Left lung (tissue), 14 donors: ENCODE results near the gene SMIM9. TPM values are rescaled to one million over a fixed set of nuclear protein-coding genes. Genes with fewer than 3 reads are reported as not detected.
"Not testable (repeated sequence)": the region's sequence is repeated elsewhere in the genome, so short reads cannot be mapped to it uniquely, and the experiment has no call there.

ENCODE experiments used
- ATAC-seq: fragments of 200-7000 bp; cut with Tn5 transposase; one replicate; pipeline ENCODE4 v1.9.1; 2020; ENCODE audit warnings: moderate library complexity
- DNase-seq, 4 donors: peaks; one replicate each; pipeline ENCODE4 v3.0.0-alpha.2; 2013 to 2020
- H3K27ac ChIP-seq, 2 donors: fragments of 200-600 bp; sonication (generic) in 1 of 2; one replicate each; pipeline versions ENCODE4 v1.5.0 to v1.8.0; 2020 to 2021
- H3K27me3 ChIP-seq, 2 donors: fragments of 200-600 bp; sonication (generic) in 1 of 2; one replicate each; pipeline versions ENCODE4 v1.5.0 to v1.8.0; 2020 to 2021
- H3K36me3 ChIP-seq, 2 donors: fragments of 200-600 bp; sonication (generic) in 1 of 2; one replicate each; pipeline versions ENCODE4 v1.5.0 to v1.8.0; 2020 to 2021
- H3K4me1 ChIP-seq, 2 donors: fragments of 200-600 bp; one replicate each; pipeline ENCODE4 v1.8.0; 2021
- H3K4me3 ChIP-seq, 2 donors: fragments of 200-600 bp; sonication (generic) in 1 of 2; one replicate each; pipeline versions ENCODE4 v1.5.0 to v1.8.0; 2020 to 2021; ENCODE audit warnings: mild to moderate bottlenecking in 1 of 2
- H3K9me3 ChIP-seq, 2 donors: fragments of 200-600 bp; sonication (generic) in 1 of 2; one replicate each; pipeline versions ENCODE4 v1.5.0 to v1.8.0; 2020 to 2021
- intact Hi-C, 2 donors: fragments of 100-400 bp; cut with DNase I; formaldehyde crosslinking; loops; one replicate each; pipeline versions ENCODE4 v1.11.2 to v1.14.2; 2022
- long read RNA-seq, 12 donors: library from polyadenylated mRNA in 2 of 12; unstranded in 2 of 12; transcript quantifications; one replicate each; pipeline ENCODE4 v2.0.0 and lab custom pipeline, GENCODE V29; 2019 to 2026
- polyA plus RNA-seq, 6 donors: library from polyadenylated mRNA; unstranded; fragments of 120-200 nt; gene quantifications; one replicate each; pipeline ENCODE4 v1.2.1, GENCODE V29; 2013; ENCODE audit not compliant: insufficient read length in 6 of 6
- total RNA-seq, 2 donors: library from RNA; stranded (reverse); fragmentation: NEBNext Ultra II Directional; extraction: Animal tissue kit (Norgen Biotek cat#: 25700); gene quantifications; one replicate each; pipeline ENCODE4 v1.2.1, GENCODE V29; 2021
- TF ChIP-seq, protein P1 (sequence below), 2 donors: fragments of 200-600 bp; sonication (generic) in 1 of 2; IDR thresholded peaks; one replicate each; pipeline versions ENCODE4 v1.5.0 to v1.8.0; 2021; ENCODE audit warnings: antibody characterized with exemption in 2 of 2
- donor health status: DM: no; HTN: yes; CAD: no.
- donor health status: DM: no; HTN: no; CAD: no.

The SMIM9 gene
- total RNA-seq (not detected), polyA plus RNA-seq (not detected)
- long read RNA-seq, donor 1, result 0 reads
- long read RNA-seq, donor 2, result 0 reads
- long read RNA-seq, donor 3, result 0 reads
- long read RNA-seq, donor 4, result 0 reads
- long read RNA-seq, donor 5, result 0 reads
- long read RNA-seq, donor 6, result 0 reads
- long read RNA-seq, donor 7, result 0 reads
- long read RNA-seq, donor 8, result 0 reads
- long read RNA-seq, donor 9, result 0 reads
- long read RNA-seq, donor 10, result 0 reads
- long read RNA-seq, donor 11, result 0 reads
- long read RNA-seq, donor 12, result 0 reads

DNA sequence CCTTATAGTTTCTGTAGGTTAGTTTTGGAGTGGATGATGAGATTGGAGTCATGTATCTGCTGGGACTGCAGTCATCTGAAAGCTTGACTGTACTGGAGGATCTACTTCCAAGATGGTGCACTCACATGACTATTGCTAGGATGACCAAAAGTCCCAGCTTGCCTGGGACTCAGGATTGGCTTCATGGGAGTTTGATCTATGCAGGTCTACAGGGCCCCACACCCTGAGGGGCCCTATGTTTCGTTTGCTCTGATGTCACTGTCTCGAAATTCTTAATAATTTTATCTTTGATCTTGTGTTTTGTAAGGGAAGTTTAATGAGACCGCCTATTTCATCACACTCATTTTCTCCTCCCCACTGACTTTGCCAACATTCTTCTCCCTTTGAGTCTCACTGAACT, at the start of gene SMIM9:
TSS of gene SMIM9 (minus strand) at position 101 of the 400 bp plus-strand sequence. CDS start 3,806 bp downstream, outside the sequence.
- Histone ChIP-seq H3K27ac (no peak within 1 kb of the TSS), H3K36me3 (no peaks in the 10 kb centered on the region), H3K27me3 (no peaks in the 10 kb centered on the region), H3K9me3 (no peaks in the 10 kb centered on the region), H3K4me1 (no peaks in the 10 kb centered on the region), H3K4me3 (no peak within 1 kb of the TSS)
- TF ChIP-seq, protein P1, sequence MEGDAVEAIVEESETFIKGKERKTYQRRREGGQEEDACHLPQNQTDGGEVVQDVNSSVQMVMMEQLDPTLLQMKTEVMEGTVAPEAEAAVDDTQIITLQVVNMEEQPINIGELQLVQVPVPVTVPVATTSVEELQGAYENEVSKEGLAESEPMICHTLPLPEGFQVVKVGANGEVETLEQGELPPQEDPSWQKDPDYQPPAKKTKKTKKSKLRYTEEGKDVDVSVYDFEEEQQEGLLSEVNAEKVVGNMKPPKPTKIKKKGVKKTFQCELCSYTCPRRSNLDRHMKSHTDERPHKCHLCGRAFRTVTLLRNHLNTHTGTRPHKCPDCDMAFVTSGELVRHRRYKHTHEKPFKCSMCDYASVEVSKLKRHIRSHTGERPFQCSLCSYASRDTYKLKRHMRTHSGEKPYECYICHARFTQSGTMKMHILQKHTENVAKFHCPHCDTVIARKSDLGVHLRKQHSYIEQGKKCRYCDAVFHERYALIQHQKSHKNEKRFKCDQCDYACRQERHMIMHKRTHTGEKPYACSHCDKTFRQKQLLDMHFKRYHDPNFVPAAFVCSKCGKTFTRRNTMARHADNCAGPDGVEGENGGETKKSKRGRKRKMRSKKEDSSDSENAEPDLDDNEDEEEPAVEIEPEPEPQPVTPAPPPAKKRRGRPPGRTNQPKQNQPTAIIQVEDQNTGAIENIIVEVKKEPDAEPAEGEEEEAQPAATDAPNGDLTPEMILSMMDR (IDR thresholded peaks at IDR 0.05), result no peak
- intact Hi-C loops, result no loop called here
- DNase-seq (no peak), ATAC-seq (no peak)

DNA sequence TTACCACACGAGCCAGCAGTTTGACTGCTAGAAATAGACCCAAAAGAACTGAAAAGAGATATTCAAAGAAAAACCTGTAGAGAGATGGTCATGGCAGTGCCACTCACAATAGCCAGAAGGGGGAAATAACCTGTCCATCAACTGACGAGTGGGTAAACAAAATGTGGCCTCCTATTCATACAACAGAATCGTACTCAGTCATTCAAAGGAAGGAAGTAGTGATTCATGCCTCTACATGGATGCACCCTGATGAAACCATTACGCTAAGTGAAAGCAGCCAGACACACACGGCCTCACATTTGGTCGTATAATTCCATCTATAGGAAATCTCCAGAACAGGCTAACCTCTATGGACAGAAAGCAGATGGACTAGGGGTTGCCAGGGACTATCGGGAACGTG, 49.6 kb upstream of the SMIM9 start:
- intact Hi-C loops, H3K27ac ChIP-seq, ATAC-seq, H3K4me3 ChIP-seq, DNase-seq, H3K9me3 ChIP-seq, H3K4me1 ChIP-seq, H3K27me3 ChIP-seq, H3K36me3 ChIP-seq: not testable (repeated sequence)

DNA sequence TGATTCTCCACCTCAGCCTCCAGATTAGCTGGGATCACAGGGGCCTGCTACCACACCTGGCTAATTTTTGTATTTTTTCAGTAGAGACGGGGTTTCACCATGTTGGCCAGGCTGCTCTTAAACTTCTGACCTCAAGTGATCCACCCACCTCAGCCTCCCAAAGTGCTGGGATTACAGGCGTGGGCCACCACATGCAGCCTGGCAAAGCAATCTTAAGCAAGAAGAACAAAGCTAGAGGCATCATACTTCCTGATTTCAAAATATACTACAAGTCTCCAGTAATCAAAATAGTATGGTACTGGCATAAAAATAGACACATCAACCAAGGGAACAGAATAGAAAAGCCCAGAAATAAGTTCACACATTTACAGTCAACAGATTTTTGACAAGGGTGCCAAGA, 38.9 kb upstream of the SMIM9 start:
- TF ChIP-seq, protein P1 (IDR thresholded peaks at IDR 0.05), result no peak
- intact Hi-C loops, result no loop called here
- H3K4me1 ChIP-seq, result no peaks in the 10 kb centered on the region
- DNase-seq (no peak), ATAC-seq (no peak)
- no peaks in the 10 kb centered on the region for H3K36me3 ChIP-seq
- no peak overlapping the region for H3K27ac ChIP-seq
- peaks cover 0 to 2% of the 10 kb centered on the region in 2 donors for H3K9me3 ChIP-seq
- no peak overlapping the region for H3K4me3 ChIP-seq
- H3K27me3 ChIP-seq, result no peaks in the 10 kb centered on the region

DNA sequence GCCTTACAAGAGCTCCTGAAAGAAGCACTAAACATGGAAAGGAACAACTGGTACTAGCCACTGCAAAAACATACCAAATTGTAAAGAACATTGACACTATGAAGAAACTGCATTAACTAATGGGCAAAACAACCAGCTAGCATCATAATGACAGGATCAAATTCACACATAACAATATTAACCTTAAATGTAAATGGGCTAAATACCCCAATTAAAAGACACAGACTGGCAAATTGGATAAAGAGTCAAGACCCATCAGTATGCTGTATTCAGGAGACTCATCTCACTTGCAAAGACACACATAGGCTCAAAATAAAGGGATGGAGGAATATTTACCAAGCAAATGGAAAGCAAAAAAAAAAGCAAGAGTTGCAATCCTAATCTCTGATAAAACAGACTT, 34.1 kb upstream of the SMIM9 start:
- H3K4me1 ChIP-seq, H3K4me3 ChIP-seq, H3K27ac ChIP-seq, H3K36me3 ChIP-seq, H3K27me3 ChIP-seq, ATAC-seq, DNase-seq, intact Hi-C loops: not testable (repeated sequence)
- peaks cover 0 to 12% of the 10 kb centered on the region in 2 donors for H3K9me3 ChIP-seq

DNA sequence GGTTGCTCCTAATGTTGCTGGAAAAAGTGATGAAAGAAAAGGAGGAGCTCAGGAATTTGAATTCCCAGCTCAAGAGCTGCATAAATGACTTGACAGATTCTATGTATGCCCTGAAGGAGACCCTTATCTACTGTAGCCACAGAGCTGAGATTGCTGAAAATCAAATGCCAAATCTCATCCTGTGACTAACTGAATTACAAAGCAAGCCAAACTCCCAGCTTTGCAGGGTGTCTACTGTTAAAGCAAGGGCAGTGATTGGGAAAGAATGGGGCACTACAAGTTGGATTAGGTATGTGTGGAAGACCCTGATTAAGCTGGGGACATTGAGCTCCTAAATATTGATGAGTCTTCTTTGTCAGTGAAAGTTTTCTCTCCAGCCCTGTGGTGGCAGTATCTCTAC, 20.8 kb upstream of the SMIM9 start:
- no peak overlapping the region for H3K27ac ChIP-seq
- no peaks in the 10 kb centered on the region for H3K36me3 ChIP-seq
- TF ChIP-seq, protein P1 (IDR thresholded peaks at IDR 0.05), result no peak
- H3K27me3 ChIP-seq, result no peaks in the 10 kb centered on the region
- H3K9me3 ChIP-seq, result no peaks in the 10 kb centered on the region
- intact Hi-C loops, result no loop called here
- no peaks in the 10 kb centered on the region for H3K4me1 ChIP-seq
- ATAC-seq (no peak), DNase-seq (no peak)
- H3K4me3 ChIP-seq, result no peak overlapping the region

DNA sequence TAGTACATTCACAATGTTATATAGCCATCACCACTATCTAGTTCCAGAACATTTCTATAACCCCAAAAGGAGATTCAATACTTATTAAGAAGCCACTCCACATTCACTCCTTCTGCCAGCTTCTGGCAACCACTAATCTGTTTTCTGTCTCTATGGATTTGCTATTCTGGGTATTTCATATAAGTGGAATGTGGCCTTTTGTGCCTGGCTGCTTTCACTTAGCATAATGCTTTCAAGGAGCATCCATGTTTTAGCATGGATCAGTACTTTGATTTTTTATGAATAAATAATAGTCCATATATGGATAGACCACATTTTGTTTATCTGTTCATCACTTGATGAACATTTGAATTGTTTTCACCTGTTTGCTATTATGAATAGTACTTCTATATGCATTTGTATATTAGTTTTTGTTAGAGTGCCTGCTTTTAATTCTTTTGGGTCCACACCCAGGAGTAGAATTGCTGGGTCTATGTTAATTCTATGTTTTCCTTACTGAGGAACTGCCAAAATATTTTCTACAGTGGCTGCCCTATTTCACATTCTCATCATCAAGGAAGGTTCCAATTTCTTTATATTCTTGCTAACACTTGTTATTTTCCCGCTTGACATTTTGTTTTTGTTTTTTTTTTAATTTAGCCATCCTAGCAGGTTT, 16.6 kb upstream of the SMIM9 start:
- Histone ChIP-seq H3K36me3 (no peaks in the 10 kb centered on the region), H3K27ac (no peak overlapping the region), H3K9me3 (no peaks in the 10 kb centered on the region), H3K27me3 (no peaks in the 10 kb centered on the region), H3K4me3 (no peak overlapping the region), H3K4me1 (no peaks in the 10 kb centered on the region)
- intact Hi-C loops, result no loop called here
- DNase-seq, result no peak
- TF ChIP-seq, protein P1 (IDR thresholded peaks at IDR 0.05), result no peak
- no peak for ATAC-seq
